Panc1 (cell line): ENCODE data around the gene SLC38A5.

Source experiments
- CTCF ChIP-seq: fragments of 450-650 bp; IDR thresholded peaks from 2 replicates; pipeline ENCODE4 v1.5.1; 2017; ENCODE audit warnings: mild to moderate bottlenecking
- POLR2AphosphoS5 ChIP-seq: IDR thresholded peaks from 2 replicates; pipeline ENCODE4 v1.6.1; 2012; ENCODE audit warnings: mild to moderate bottlenecking, low read depth, low read length, moderate library complexity
- REST ChIP-seq, 2 experiments: IDR thresholded peaks; 2 replicates each; pipeline ENCODE4 v1.6.1; 2011 to 2012; ENCODE audit warnings: low read depth in 2 of 2, control low read depth in 1 of 2, low read length in 1 of 2, mild to moderate bottlenecking in 1 of 2, moderate library complexity in 1 of 2; ENCODE audit not compliant: insufficient read depth in 1 of 2
- TCF7L2 ChIP-seq: IDR thresholded peaks from 2 replicates; pipeline ENCODE4 v1.6.1; 2011; ENCODE audit warnings: mild to moderate bottlenecking, low read depth, low read length, inconsistent platforms

GRCh38 chrX:48480142-48480541 lies 10.1 kb upstream of the SLC38A5 start:
- no peak for TF ChIP-seq CTCF
- TF ChIP-seq POLR2AphosphoS5: no peak
- TF ChIP-seq REST (IDR thresholded peaks at IDR 0.05; ENCODE audit: insufficient read depth in 1 of 2, low read depth in 2 of 2, low read length in 1 of 2): no peak
- TF ChIP-seq TCF7L2: no peak
